ENCODE results near the gene CELF4. TPM values are rescaled to one million over a fixed set of nuclear protein-coding genes. Genes with fewer than 3 reads are reported as not detected.

The CELF4 gene
- total and polyA plus RNA-seq, 2 of the 4 experiments (the other 2 are of a cell fraction) = not detected

GRCh38 chr18:37320317-37320716 is 245.3 kb downstream of the CELF4 start:
- DNase-seq = no peak
- H4K91ac ChIP-seq (ENCODE audit: insufficient read depth, low read depth, low read length) = no peak overlapping the region
- no peak overlapping the region for H2AK5ac ChIP-seq (ENCODE audit: low read depth, low read length)
- H3K4me2 ChIP-seq (ENCODE audit: low read depth, low read length) = no peak overlapping the region
- ChIA-PET CTCF (no interaction called here), POLR2A (ENCODE audit: unreplicated experiment) (no interaction called here)
- H3K9me3 ChIP-seq (ENCODE audit: control insufficient read depth, insufficient read depth, low read length) = no peaks in the 10 kb centered on the region
- TF ChIP-seq MAZ (IDR thresholded peaks at IDR 0.05; ENCODE audit: borderline replicate concordance, low read depth, low read length) (no peak), BHLHE40 (IDR thresholded peaks at IDR 0.05; ENCODE audit: low read depth, low read length) (no peak), SMC3 (IDR thresholded peaks at IDR 0.05; ENCODE audit: low read depth, low read length) (no peak)
- H3K23ac ChIP-seq (ENCODE audit: low read depth, low read length) = no peak overlapping the region
- no peaks in the 10 kb centered on the region for H3K4me1 ChIP-seq (ENCODE audit: control insufficient read depth, insufficient read depth, low read length)
- H3K4ac ChIP-seq (ENCODE audit: low read depth, low read length) = no peak overlapping the region
- H2BK20ac ChIP-seq (ENCODE audit: low read depth, low read length) = no peak overlapping the region
- H3K56ac ChIP-seq (ENCODE audit: extremely low read depth, insufficient read depth, low read length) = no peak overlapping the region
- H4K8ac ChIP-seq (ENCODE audit: low read depth in 2 of 2, low read length in 2 of 2) = no peak overlapping the region
- H3K27ac ChIP-seq (ENCODE audit: insufficient read depth, low read length) = no peak overlapping the region
- no peaks in the 10 kb centered on the region for H4K20me1 ChIP-seq (ENCODE audit: insufficient read depth, low read length)
- no peak overlapping the region for H2BK120ac ChIP-seq (ENCODE audit: low read depth, low read length)
- peaks cover 32% of the 10 kb centered on the region for H3K27me3 ChIP-seq (ENCODE audit: control insufficient read depth, insufficient read depth, low read length)
- no TSS peak for BruUV-seq (replicated peaks)
- no peaks in the 10 kb centered on the region for H3K9me1 ChIP-seq (ENCODE audit: insufficient read depth, low read length)
- H2BK15ac ChIP-seq (ENCODE audit: low read depth, low read length) = no peak overlapping the region
- H2BK5ac ChIP-seq (ENCODE audit: low read depth, low read length, poor library complexity, severe bottlenecking) = no peak overlapping the region
- no peak overlapping the region for H3K14ac ChIP-seq (replicated peaks; ENCODE audit: low read depth, low read length)
- no peak overlapping the region for H2AK9ac ChIP-seq (replicated peaks; ENCODE audit: low read depth, low read length, poor library complexity)
- in situ Hi-C loops (cut with MboI; ENCODE audit: low sequenced_read_pairs) = no loop called here
- H4K5ac ChIP-seq (ENCODE audit: low read depth, low read length) = no peak overlapping the region
- H3K18ac ChIP-seq (ENCODE audit: low read depth, low read length) = no peak overlapping the region
- no peak overlapping the region for H3K4me3 ChIP-seq (ENCODE audit: insufficient read depth, low read depth, low read length)
- ATAC-seq (ENCODE audit: low read depth) = no peak
- intact Hi-C loops (cut with micrococcal nuclease) = loop anchor here (5.0 kb wide), 1 partner anchor 217 kb away; no protein-coding TSS in a partner anchor
- H3K9ac ChIP-seq (ENCODE audit: low read depth, low read length) = no peak overlapping the region
- no peaks in the 10 kb centered on the region for H3K36me3 ChIP-seq (ENCODE audit: control insufficient read depth, insufficient read depth, low read length)
- dilution Hi-C loops (cut with HindIII; ENCODE audit: low sequenced_read_pairs, unreplicated experiment) = no loop called here
- H2AFZ ChIP-seq (replicated peaks; ENCODE audit: low read length, poor library complexity) = no peak overlapping the region
- no peaks in the 10 kb centered on the region for H3K79me1 ChIP-seq (ENCODE audit: low read depth in 1 of 2, low read length in 2 of 2)
- 44% methylated on average over 6 of the region's 10 CpGs; no CpG with 5 or more reads in 1 of the 2 experiments for WGBS, 2 experiments (ENCODE audit: extremely low coverage in 2 of 2, insufficient read length in 1 of 2)
